Dermis microvascular lymphatic vessel endothelial cell (primary cell): ENCODE measurements around the gene TSKU. TPM values are rescaled to one million over a fixed set of nuclear protein-coding genes. Genes with fewer than 3 reads are reported as not detected.
"Not testable (repeated sequence)": the region's sequence is repeated elsewhere in the genome, so short reads cannot be mapped to it uniquely, and the experiment has no call there.

Experiments
- DNase-seq, 2 donors: peaks; one replicate each; pipeline versions ENCODE4 v3.0.0 to v3.0.0-alpha.2; 2010; ENCODE audit warnings: low read depth in 2 of 2
- total RNA-seq: library from RNA; depleted of rRNA; stranded (reverse); fragments of >200 nt; gene quantifications from 2 replicates; pipeline ENCODE4 v1.2.1, GENCODE V29; 2014

The TSKU gene
- total RNA-seq, 1 donor from 2014 or later = 3.0 TPM

- no peak for DNase-seq
These were observed 17.5 kb downstream of the TSKU start for GRCh38 chr11:76800466-76801200.

GRCh38 chr11:76801225-76801624 lies 18.1 kb downstream of the TSKU start:
- no peak for DNase-seq

GRCh38 chr11:76801736-76802135 lies 18.6 kb downstream of the TSKU start:
- no peak for DNase-seq

- no peak for DNase-seq
These were observed 19.0 kb downstream of the TSKU start for GRCh38 chr11:76802151-76802550.

GRCh38 chr11:76802621-76803020 lies 19.5 kb downstream of the TSKU start:
- DNase-seq = no peak

GRCh38 chr11:76803023-76803422 lies 19.9 kb downstream of the TSKU start:
- no peak for DNase-seq

- no peak for DNase-seq
These were observed 20.9 kb downstream of the TSKU start for GRCh38 chr11:76803811-76804600.

- DNase-seq = peak in 1 of 2 donors; percentile 43
These were observed 22.2 kb downstream of the TSKU start for GRCh38 chr11:76805206-76805913.

- no peak for DNase-seq
These were observed 23.0 kb downstream of the TSKU start for GRCh38 chr11:76806131-76806530.

- no peak for DNase-seq
These were observed 23.6 kb downstream of the TSKU start for GRCh38 chr11:76806608-76807205.

- DNase-seq = peak; percentile 62 to 83
These were observed 24.2 kb downstream of the TSKU start for GRCh38 chr11:76807206-76807875.

GRCh38 chr11:76808171-76808570 lies 25.0 kb downstream of the TSKU start:
- DNase-seq = no peak

GRCh38 chr11:76808996-76809395 lies 25.8 kb downstream of the TSKU start:
- DNase-seq = no peak

GRCh38 chr11:76810151-76810853 lies 27.1 kb downstream of the TSKU start:
- peak; percentile 55 to 68 for DNase-seq

- DNase-seq = no peak
These were observed 28.1 kb downstream of the TSKU start for GRCh38 chr11:76811259-76811658.

GRCh38 chr11:76814414-76814813 lies 31.3 kb downstream of the TSKU start:
- no peak for DNase-seq

GRCh38 chr11:76815678-76816077 lies 32.5 kb downstream of the TSKU start:
- not testable (repeated sequence) for DNase-seq

- no peak for DNase-seq
These were observed 37.0 kb downstream of the TSKU start for GRCh38 chr11:76820184-76820566.

- DNase-seq = not testable (repeated sequence)
These were observed 38.2 kb downstream of the TSKU start for GRCh38 chr11:76821396-76821795.

GRCh38 chr11:76822406-76822805 lies 39.2 kb downstream of the TSKU start:
- DNase-seq = no peak
